ENCODE data around the gene RRP15.

Gene RRP15

GRCh38 chr1:218259800-218260199 is 25.3 kb upstream of the RRP15 start:
- no peak overlapping the region for H3K4me3 ChIP-seq (ENCODE audit: low read depth in 1 of 5, low read length in 5 of 5)
- no peaks in the 10 kb centered on the region for H3K4me1 ChIP-seq (ENCODE audit: control insufficient read depth in 5 of 5, insufficient read depth in 5 of 5, low read length in 5 of 5)
- H3K27ac ChIP-seq (ENCODE audit: low read depth, low read length), result no peak overlapping the region
- H3K9ac ChIP-seq (ENCODE audit: low read length in 5 of 5), result no peak overlapping the region
- H3K27me3 ChIP-seq (ENCODE audit: control insufficient read depth in 5 of 5, insufficient read depth in 4 of 5, low read length in 5 of 5), result no peaks in the 10 kb centered on the region
- H3K9me3 ChIP-seq (ENCODE audit: control insufficient read depth in 5 of 5, low read length in 5 of 5), result peaks cover 5 to 19% (median 11%) of the 10 kb centered on the region in 5 donors
- no peaks in the 10 kb centered on the region for H3K36me3 ChIP-seq (ENCODE audit: control insufficient read depth in 5 of 5, insufficient read depth in 5 of 5, low read length in 5 of 5)

- no peaks in the 10 kb centered on the region for H3K4me1 ChIP-seq (ENCODE audit: control insufficient read depth in 5 of 5, insufficient read depth in 5 of 5, low read length in 5 of 5)
- no peak overlapping the region for H3K4me3 ChIP-seq (ENCODE audit: low read depth in 1 of 5, low read length in 5 of 5)
- H3K9ac ChIP-seq (ENCODE audit: low read length in 5 of 5), result no peak overlapping the region
- no peak overlapping the region for H3K27ac ChIP-seq (ENCODE audit: low read depth, low read length)
- H3K36me3 ChIP-seq (ENCODE audit: control insufficient read depth in 5 of 5, insufficient read depth in 5 of 5, low read length in 5 of 5), result no peaks in the 10 kb centered on the region
- H3K9me3 ChIP-seq (ENCODE audit: control insufficient read depth in 5 of 5, low read length in 5 of 5), result peaks cover 5 to 19% (median 11%) of the 10 kb centered on the region in 5 donors
- no peaks in the 10 kb centered on the region for H3K27me3 ChIP-seq (ENCODE audit: control insufficient read depth in 5 of 5, insufficient read depth in 4 of 5, low read length in 5 of 5)
Observed at GRCh38 chr1:218262259-218262658, 22.8 kb upstream of the RRP15 start.

- Histone ChIP-seq H3K27ac (ENCODE audit: low read depth, low read length) (no peak overlapping the region), H3K36me3 (ENCODE audit: control insufficient read depth in 5 of 5, insufficient read depth in 5 of 5, low read length in 5 of 5) (no peaks in the 10 kb centered on the region), H3K4me1 (ENCODE audit: control insufficient read depth in 5 of 5, insufficient read depth in 5 of 5, low read length in 5 of 5) (no peaks in the 10 kb centered on the region), H3K27me3 (ENCODE audit: control insufficient read depth in 5 of 5, insufficient read depth in 4 of 5, low read length in 5 of 5) (no peaks in the 10 kb centered on the region), H3K9ac (ENCODE audit: low read length in 5 of 5) (no peak overlapping the region), H3K4me3 (ENCODE audit: low read depth in 1 of 5, low read length in 5 of 5) (no peak overlapping the region), H3K9me3 (ENCODE audit: control insufficient read depth in 5 of 5, low read length in 5 of 5) (no peaks in the 10 kb centered on the region)
Observed at GRCh38 chr1:218266356-218266755, 18.7 kb upstream of the RRP15 start.

- H3K27me3 ChIP-seq (ENCODE audit: control insufficient read depth in 5 of 5, insufficient read depth in 4 of 5, low read length in 5 of 5), result no peaks in the 10 kb centered on the region
- no peaks in the 10 kb centered on the region for H3K4me1 ChIP-seq (ENCODE audit: control insufficient read depth in 5 of 5, insufficient read depth in 5 of 5, low read length in 5 of 5)
- H3K36me3 ChIP-seq (ENCODE audit: control insufficient read depth in 5 of 5, insufficient read depth in 5 of 5, low read length in 5 of 5), result no peaks in the 10 kb centered on the region
- no peaks in the 10 kb centered on the region for H3K9me3 ChIP-seq (ENCODE audit: control insufficient read depth in 5 of 5, low read length in 5 of 5)
- no peak overlapping the region for H3K27ac ChIP-seq (ENCODE audit: low read depth, low read length)
- no peak overlapping the region for H3K9ac ChIP-seq (ENCODE audit: low read length in 5 of 5)
- no peak overlapping the region for H3K4me3 ChIP-seq (ENCODE audit: low read depth in 1 of 5, low read length in 5 of 5)
Observed at GRCh38 chr1:218272366-218272765, 12.7 kb upstream of the RRP15 start.

- H3K9me3 ChIP-seq (ENCODE audit: control insufficient read depth in 5 of 5, low read length in 5 of 5), result no peaks in the 10 kb centered on the region
- no peaks in the 10 kb centered on the region for H3K36me3 ChIP-seq (ENCODE audit: control insufficient read depth in 5 of 5, insufficient read depth in 5 of 5, low read length in 5 of 5)
- no peak overlapping the region for H3K4me3 ChIP-seq (ENCODE audit: low read depth in 1 of 5, low read length in 5 of 5)
- no peak overlapping the region for H3K27ac ChIP-seq (ENCODE audit: low read depth, low read length)
- H3K9ac ChIP-seq (ENCODE audit: low read length in 5 of 5), result no peak overlapping the region
- H3K27me3 ChIP-seq (ENCODE audit: control insufficient read depth in 5 of 5, insufficient read depth in 4 of 5, low read length in 5 of 5), result no peaks in the 10 kb centered on the region
- H3K4me1 ChIP-seq (ENCODE audit: control insufficient read depth in 5 of 5, insufficient read depth in 5 of 5, low read length in 5 of 5), result no peaks in the 10 kb centered on the region
Observed at GRCh38 chr1:218273762-218274479, 11.2 kb upstream of the RRP15 start.

- H3K27ac ChIP-seq (ENCODE audit: low read depth, low read length), result no peak overlapping the region
- no peaks in the 10 kb centered on the region for H3K9me3 ChIP-seq (ENCODE audit: control insufficient read depth in 5 of 5, low read length in 5 of 5)
- no peak overlapping the region for H3K4me3 ChIP-seq (ENCODE audit: low read depth in 1 of 5, low read length in 5 of 5)
- H3K4me1 ChIP-seq (ENCODE audit: control insufficient read depth in 5 of 5, insufficient read depth in 5 of 5, low read length in 5 of 5), result no peaks in the 10 kb centered on the region
- no peaks in the 10 kb centered on the region for H3K36me3 ChIP-seq (ENCODE audit: control insufficient read depth in 5 of 5, insufficient read depth in 5 of 5, low read length in 5 of 5)
- H3K9ac ChIP-seq (ENCODE audit: low read length in 5 of 5), result no peak overlapping the region
- H3K27me3 ChIP-seq (ENCODE audit: control insufficient read depth in 5 of 5, insufficient read depth in 4 of 5, low read length in 5 of 5), result no peaks in the 10 kb centered on the region
Observed at GRCh38 chr1:218274511-218274910, 10.6 kb upstream of the RRP15 start.

- Histone ChIP-seq H3K9ac (ENCODE audit: low read length in 5 of 5) (no peak overlapping the region), H3K4me3 (ENCODE audit: low read depth in 1 of 5, low read length in 5 of 5) (no peak overlapping the region), H3K9me3 (ENCODE audit: control insufficient read depth in 5 of 5, low read length in 5 of 5) (no peaks in the 10 kb centered on the region), H3K27me3 (ENCODE audit: control insufficient read depth in 5 of 5, insufficient read depth in 4 of 5, low read length in 5 of 5) (no peaks in the 10 kb centered on the region), H3K4me1 (ENCODE audit: control insufficient read depth in 5 of 5, insufficient read depth in 5 of 5, low read length in 5 of 5) (no peaks in the 10 kb centered on the region), H3K27ac (ENCODE audit: low read depth, low read length) (no peak overlapping the region), H3K36me3 (ENCODE audit: control insufficient read depth in 5 of 5, insufficient read depth in 5 of 5, low read length in 5 of 5) (no peaks in the 10 kb centered on the region)
Observed at GRCh38 chr1:218275823-218276222, 9.3 kb upstream of the RRP15 start.

GRCh38 chr1:218281285-218281684 is 3.8 kb upstream of the RRP15 start:
- no peaks in the 10 kb centered on the region for H3K27me3 ChIP-seq (ENCODE audit: control insufficient read depth in 5 of 5, insufficient read depth in 4 of 5, low read length in 5 of 5)
- peaks cover 2 to 18% (median 15%) of the 10 kb centered on the region in 5 donors for H3K4me1 ChIP-seq (ENCODE audit: control insufficient read depth in 5 of 5, insufficient read depth in 5 of 5, low read length in 5 of 5)
- no peaks in the 10 kb centered on the region for H3K36me3 ChIP-seq (ENCODE audit: control insufficient read depth in 5 of 5, insufficient read depth in 5 of 5, low read length in 5 of 5)
- H3K9me3 ChIP-seq (ENCODE audit: control insufficient read depth in 5 of 5, low read length in 5 of 5), result peaks cover 0 to 6% (median 3%) of the 10 kb centered on the region in 5 donors
- H3K4me3 ChIP-seq (ENCODE audit: low read depth in 1 of 5, low read length in 5 of 5), result no peak overlapping the region
- H3K27ac ChIP-seq (ENCODE audit: low read depth, low read length), result no peak overlapping the region
- H3K9ac ChIP-seq (ENCODE audit: low read length in 5 of 5), result no peak overlapping the region

GRCh38 chr1:218284377-218284916 is 646 bp upstream of the RRP15 start:
- peaks cover 2 to 28% (median 21%) of the 10 kb centered on the region in 5 donors for H3K4me1 ChIP-seq (ENCODE audit: control insufficient read depth in 5 of 5, insufficient read depth in 5 of 5, low read length in 5 of 5)
- H3K9ac ChIP-seq (ENCODE audit: low read length in 5 of 5), result peak overlapping the region; percentile 73 to 97 (median 92)
- H3K36me3 ChIP-seq (ENCODE audit: control insufficient read depth in 5 of 5, insufficient read depth in 5 of 5, low read length in 5 of 5), result no peaks in the 10 kb centered on the region
- H3K9me3 ChIP-seq (ENCODE audit: control insufficient read depth in 5 of 5, low read length in 5 of 5), result peaks cover 0 to 6% (median 3%) of the 10 kb centered on the region in 5 donors
- H3K27ac ChIP-seq (ENCODE audit: low read depth, low read length), result peak overlapping the region; percentile 62
- H3K4me3 ChIP-seq (ENCODE audit: low read depth in 1 of 5, low read length in 5 of 5), result peak overlapping the region; percentile 82 to 100 (median 94)
- no peaks in the 10 kb centered on the region for H3K27me3 ChIP-seq (ENCODE audit: control insufficient read depth in 5 of 5, insufficient read depth in 4 of 5, low read length in 5 of 5)

- H3K4me3 ChIP-seq (ENCODE audit: low read depth in 1 of 5, low read length in 5 of 5), result no peak overlapping the region
- H3K36me3 ChIP-seq (ENCODE audit: control insufficient read depth in 5 of 5, insufficient read depth in 5 of 5, low read length in 5 of 5), result peaks cover 0 to 8% (median 4%) of the 10 kb centered on the region in 5 donors
- peaks cover 0 to 6% (median 0%) of the 10 kb centered on the region in 5 donors for H3K4me1 ChIP-seq (ENCODE audit: control insufficient read depth in 5 of 5, insufficient read depth in 5 of 5, low read length in 5 of 5)
- H3K9ac ChIP-seq (ENCODE audit: low read length in 5 of 5), result no peak overlapping the region
- H3K9me3 ChIP-seq (ENCODE audit: control insufficient read depth in 5 of 5, low read length in 5 of 5), result no peaks in the 10 kb centered on the region
- H3K27ac ChIP-seq (ENCODE audit: low read depth, low read length), result no peak overlapping the region
- H3K27me3 ChIP-seq (ENCODE audit: control insufficient read depth in 5 of 5, insufficient read depth in 4 of 5, low read length in 5 of 5), result no peaks in the 10 kb centered on the region
Observed at GRCh38 chr1:218292515-218292914, 7.4 kb downstream of the RRP15 start.

Measured in subcutaneous abdominal adipose tissue (tissue), 5 donors.